Endodermal cell (in vitro differentiated cells): Measurements from ENCODE around the gene ELL2. TPM values are rescaled to one million over a fixed set of nuclear protein-coding genes. Genes with fewer than 3 reads are reported as not detected.

Experiments used
- DNase-seq: peaks from one replicate; pipeline ENCODE4 v3.0.0-alpha.2; 2017
- H3K27ac ChIP-seq: 2 replicates; pipeline ENCODE4 v1.5.1; 2013; ENCODE audit warnings: mild to moderate bottlenecking, low read depth, low read length, moderate library complexity
- H3K27me3 ChIP-seq: 2 replicates; pipeline ENCODE4 v1.6.1; 2013; ENCODE audit warnings: mild to moderate bottlenecking, low read length, moderate library complexity; ENCODE audit not compliant: insufficient read depth, control insufficient read depth, poor library complexity, severe bottlenecking
- H3K36me3 ChIP-seq: 2 replicates; pipeline ENCODE4 v1.7.0; 2013; ENCODE audit warnings: mild to moderate bottlenecking, low read length, moderate library complexity; ENCODE audit not compliant: control insufficient read depth, insufficient read depth
- H3K4me1 ChIP-seq: one replicate; pipeline ENCODE4 v1.7.0; 2013; ENCODE audit warnings: low read length; ENCODE audit not compliant: control insufficient read depth, insufficient read depth
- H3K4me3 ChIP-seq: 2 replicates; pipeline ENCODE4 v1.5.1; 2013; ENCODE audit warnings: mild to moderate bottlenecking, low read length, moderate library complexity
- H3K9ac ChIP-seq: 2 replicates; pipeline ENCODE4 v1.6.1; 2013; ENCODE audit warnings: mild to moderate bottlenecking, low read length, moderate library complexity; ENCODE audit not compliant: poor library complexity, severe bottlenecking; ENCODE audit errors: extremely low read depth
- H3K9me3 ChIP-seq: 2 replicates; pipeline ENCODE4 v1.6.1; 2013; ENCODE audit warnings: mild to moderate bottlenecking, low read length, moderate library complexity; ENCODE audit not compliant: control insufficient read depth
- H3K27ac Mint-ChIP-seq: 2 replicates; pipeline ENCODE4 v1.8.0; 2020; ENCODE audit warnings: mixed read lengths
- H3K27me3 Mint-ChIP-seq: 2 replicates; pipeline ENCODE4 v1.8.0; 2021; ENCODE audit warnings: mild to moderate bottlenecking, mixed read lengths; ENCODE audit not compliant: insufficient read depth
- H3K36me3 Mint-ChIP-seq: 2 replicates; pipeline ENCODE4 v1.8.0; 2020; ENCODE audit warnings: low read depth, mixed read lengths
- H3K4me1 Mint-ChIP-seq: 2 replicates; pipeline ENCODE4 v1.8.0; 2020; ENCODE audit warnings: mixed read lengths
- H3K4me3 Mint-ChIP-seq: 2 replicates; pipeline ENCODE4 v1.8.0; 2020; ENCODE audit warnings: mild to moderate bottlenecking, moderate library complexity, mixed read lengths
- H3K9me3 Mint-ChIP-seq: 2 replicates; pipeline ENCODE4 v1.8.0; 2020; ENCODE audit warnings: mild to moderate bottlenecking, mixed read lengths
- CTCF ChIP-seq: fragments of 200-600 bp; sonication (generic); conservative IDR thresholded peaks from 2 replicates; pipeline ENCODE4 v1.5.0; 2021; ENCODE audit warnings: antibody characterized with exemption, mild to moderate bottlenecking
- WGBS, 2 experiments: methylation state at CpG; one replicate each; pipeline versions ENCODE4 v1.1.5 to v1.1.7; 2013; ENCODE audit warnings: missing lambda C conversion rate in 2 of 2, mixed read lengths in 1 of 2; ENCODE audit not compliant: insufficient coverage in 1 of 2, insufficient read length in 1 of 2; 5-methylcytosine and 5-hydroxymethylcytosine counted together
- total RNA-seq, 2 donors: library from RNA; stranded (reverse); fragmentation: NEBNext Ultra II Directional in 1 of 2; extraction: Animal tissue kit (Norgen Biotek cat#: 25700) in 1 of 2; gene quantifications; 2 replicates in 1 of 2; 3 replicates in 1 of 2; pipeline ENCODE4 v1.2.1, GENCODE V29; 2021

The ELL2 gene
- total RNA-seq, 2 donors from 2014 or later: 28.6 to 44.1 TPM

GRCh38 chr5:95912029-95912428, 49.6 kb downstream of the ELL2 start:
- no peak overlapping the region for H3K27ac Mint-ChIP-seq
- Histone ChIP-seq H3K27me3 (no peaks in the 10 kb centered on the region), H3K9ac (no peak overlapping the region), H3K27ac (no peak overlapping the region), H3K4me1 (peaks cover 4% of the 10 kb centered on the region), H3K4me3 (no peak overlapping the region), H3K9me3 (no peaks in the 10 kb centered on the region), H3K36me3 (peaks cover 62% of the 10 kb centered on the region)
- H3K27me3 Mint-ChIP-seq: no peaks in the 10 kb centered on the region
- H3K36me3 Mint-ChIP-seq: peaks cover 6% of the 10 kb centered on the region
- peaks cover 31% of the 10 kb centered on the region for H3K4me1 Mint-ChIP-seq
- no peak overlapping the region for H3K4me3 Mint-ChIP-seq
- 95% methylated on average over 2 of the region's 2 CpGs; no CpG with 5 or more reads in 1 of the 2 experiments for WGBS, 2 experiments
- H3K9me3 Mint-ChIP-seq: no peaks in the 10 kb centered on the region
- no peak for TF ChIP-seq CTCF
- no peak for DNase-seq

GRCh38 chr5:95910521-95910920, 51.1 kb downstream of the ELL2 start:
- WGBS, 2 experiments: 93 to 100% methylated on average over 3 to 4 of the region's 4 CpGs
- Mint-ChIP-seq H3K4me3 (no peak overlapping the region), H3K27ac (no peak overlapping the region), H3K36me3 (peaks cover 4% of the 10 kb centered on the region), H3K9me3 (no peaks in the 10 kb centered on the region), H3K27me3 (no peaks in the 10 kb centered on the region), H3K4me1 (peaks cover 21% of the 10 kb centered on the region)
- TF ChIP-seq CTCF: no peak
- H3K9me3 ChIP-seq: no peaks in the 10 kb centered on the region
- no peaks in the 10 kb centered on the region for H3K27me3 ChIP-seq
- H3K9ac ChIP-seq: no peak overlapping the region
- H3K36me3 ChIP-seq: peaks cover 67% of the 10 kb centered on the region
- no peak for DNase-seq
- H3K27ac ChIP-seq: no peak overlapping the region
- H3K4me3 ChIP-seq: no peak overlapping the region
- H3K4me1 ChIP-seq: peaks cover 4% of the 10 kb centered on the region

- no peak for TF ChIP-seq CTCF
- Mint-ChIP-seq H3K9me3 (no peaks in the 10 kb centered on the region), H3K36me3 (peaks cover 8% of the 10 kb centered on the region), H3K4me3 (no peak overlapping the region), H3K27me3 (no peaks in the 10 kb centered on the region), H3K27ac (no peak overlapping the region), H3K4me1 (peaks cover 21% of the 10 kb centered on the region)
- Histone ChIP-seq H3K9ac (no peak overlapping the region), H3K27me3 (no peaks in the 10 kb centered on the region), H3K9me3 (no peaks in the 10 kb centered on the region), H3K4me3 (no peak overlapping the region), H3K27ac (no peak overlapping the region), H3K4me1 (peaks cover 4% of the 10 kb centered on the region), H3K36me3 (peaks cover 69% of the 10 kb centered on the region)
- 89% methylated on average over 1 of the region's 1 CpG; no CpG with 5 or more reads in 1 of the 2 experiments for WGBS, 2 experiments
- no peak for DNase-seq
These were observed 51.9 kb downstream of the ELL2 start for GRCh38 chr5:95909738-95910137.
